Tibial nerve (tissue), 4 donors: ENCODE results near the gene KCNJ6. TPM values are rescaled to one million over a fixed set of nuclear protein-coding genes. Genes with fewer than 3 reads are reported as not detected.

Experiments used
- DNase-seq, 2 donors: peaks; one replicate each; pipeline ENCODE4 v3.0.0-alpha.2; 2019; ENCODE audit warnings: low spot score in 2 of 2
- H3K27ac ChIP-seq, 4 donors: fragments of 200-600 bp; sonication (generic) in 3 of 4; one replicate each; pipeline ENCODE4 v1.5.1; 2017 to 2019; ENCODE audit warnings: mild to moderate bottlenecking in 1 of 4
- H3K27me3 ChIP-seq, 2 donors: fragments of 200-600 bp; sonication (generic) in 1 of 2; one replicate each; pipeline versions ENCODE4 v1.5.1 to v1.6.0; 2017 to 2019
- H3K36me3 ChIP-seq, 3 donors: fragments of 200-600 bp; sonication (generic); one replicate each; pipeline ENCODE4 v1.5.1; 2018 to 2019
- H3K4me1 ChIP-seq, 4 donors: fragments of 200-600 bp; sonication (generic) in 3 of 4; one replicate each; pipeline ENCODE4 v1.5.1; 2017 to 2019
- H3K4me3 ChIP-seq, 4 donors: fragments of 200-600 bp; sonication (generic) in 3 of 4; one replicate each; pipeline ENCODE4 v1.5.1; 2017 to 2019; ENCODE audit warnings: mild to moderate bottlenecking in 1 of 4, moderate library complexity in 1 of 4
- H3K9me3 ChIP-seq, 4 donors: fragments of 200-600 bp; sonication (generic) in 3 of 4; one replicate each; pipeline ENCODE4 v1.5.1; 2017 to 2019
- CTCF ChIP-seq, 5 experiments: fragments of 200-600 bp in 3 of 5; fragments of 450-650 bp in 2 of 5; sonication (generic) in 3 of 5; IDR thresholded peaks; one replicate each; pipeline ENCODE4 v1.5.1; 2016 to 2019; ENCODE audit warnings: antibody characterized with exemption in 5 of 5, mild to moderate bottlenecking in 3 of 5, moderate library complexity in 2 of 5
- EP300 ChIP-seq, 2 donors: sonication (generic); formaldehyde crosslinking; IDR thresholded peaks; one replicate each; pipeline ENCODE4 v1.6.1; 2017; ENCODE audit warnings: antibody characterized with exemption in 2 of 2, mild to moderate bottlenecking in 1 of 2
- POLR2A ChIP-seq, 2 donors: fragments of 450-650 bp; IDR thresholded peaks; one replicate each; pipeline ENCODE4 v1.6.1; 2017; ENCODE audit warnings: antibody characterized with exemption in 2 of 2, mild to moderate bottlenecking in 2 of 2, moderate library complexity in 2 of 2
- WGBS, 2 donors: methylation state at CpG; one replicate each; pipeline ENCODE4 v1.1.5; 2018; 5-methylcytosine and 5-hydroxymethylcytosine counted together
- total RNA-seq, 4 donors: library from RNA; depleted of rRNA; stranded (reverse); fragments of >200 nt; gene quantifications; one replicate each; pipeline ENCODE4 v1.1.0, GENCODE V29; 2016

The KCNJ6 gene
- total RNA-seq, 4 donors from 2014 or later = not detected

DNA sequence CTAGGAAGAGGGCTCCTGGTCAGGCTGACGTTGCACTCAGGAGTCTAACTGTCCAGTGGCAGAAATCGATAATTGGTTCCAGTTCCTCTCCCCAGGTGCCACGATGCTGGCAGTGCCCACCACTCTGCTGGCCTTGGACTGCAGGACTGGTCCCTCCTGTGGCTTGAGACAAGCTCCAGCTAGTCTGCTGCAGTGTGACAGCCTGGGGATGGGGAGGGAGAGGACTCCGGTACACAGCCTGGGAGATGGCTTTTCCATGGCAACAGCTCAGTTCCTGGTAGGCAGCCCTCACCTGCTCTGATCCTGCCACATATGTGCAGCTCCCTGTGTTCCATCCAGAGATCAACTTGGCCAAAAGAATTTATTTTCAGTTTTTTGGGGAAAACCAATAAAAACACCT, 239.3 kb downstream of the KCNJ6 start:
- WGBS, 2 donors = 84 to 92% methylated on average over 2 to 4 of the region's 4 CpGs
- Histone ChIP-seq H3K36me3 (no peaks in the 10 kb centered on the region), H3K4me1 (peaks cover 0 to 7% (median 0%) of the 10 kb centered on the region in 4 donors), H3K9me3 (no peaks in the 10 kb centered on the region), H3K4me3 (no peak overlapping the region), H3K27ac (no peak overlapping the region), H3K27me3 (peaks cover 0 to 17% of the 10 kb centered on the region in 2 donors)
- TF ChIP-seq EP300 (IDR thresholded peaks at IDR 0.05) = no peak
- no peak for TF ChIP-seq POLR2A (IDR thresholded peaks at IDR 0.05)
- TF ChIP-seq CTCF (IDR thresholded peaks at IDR 0.05) = no peak
- DNase-seq = no peak

- no peak overlapping the region for H3K27ac ChIP-seq
- H3K27me3 ChIP-seq = peaks cover 0 to 17% of the 10 kb centered on the region in 2 donors
- H3K4me3 ChIP-seq = no peak overlapping the region
- DNase-seq = peak; percentile 35 to 45
- peaks cover 0 to 7% (median 0%) of the 10 kb centered on the region in 4 donors for H3K4me1 ChIP-seq
- no peaks in the 10 kb centered on the region for H3K9me3 ChIP-seq
- no peak for TF ChIP-seq POLR2A (IDR thresholded peaks at IDR 0.05)
- peak; percentile 78 to 90 (median 82) for TF ChIP-seq CTCF (IDR thresholded peaks at IDR 0.05)
- no peak for TF ChIP-seq EP300 (IDR thresholded peaks at IDR 0.05)
- no peaks in the 10 kb centered on the region for H3K36me3 ChIP-seq
- 15 to 32% methylated on average over 17 to 20 of the region's 35 CpGs for WGBS, 2 donors
Observed at GRCh38 chr21:37675202-37675801, 241.0 kb downstream of the KCNJ6 start.

DNA sequence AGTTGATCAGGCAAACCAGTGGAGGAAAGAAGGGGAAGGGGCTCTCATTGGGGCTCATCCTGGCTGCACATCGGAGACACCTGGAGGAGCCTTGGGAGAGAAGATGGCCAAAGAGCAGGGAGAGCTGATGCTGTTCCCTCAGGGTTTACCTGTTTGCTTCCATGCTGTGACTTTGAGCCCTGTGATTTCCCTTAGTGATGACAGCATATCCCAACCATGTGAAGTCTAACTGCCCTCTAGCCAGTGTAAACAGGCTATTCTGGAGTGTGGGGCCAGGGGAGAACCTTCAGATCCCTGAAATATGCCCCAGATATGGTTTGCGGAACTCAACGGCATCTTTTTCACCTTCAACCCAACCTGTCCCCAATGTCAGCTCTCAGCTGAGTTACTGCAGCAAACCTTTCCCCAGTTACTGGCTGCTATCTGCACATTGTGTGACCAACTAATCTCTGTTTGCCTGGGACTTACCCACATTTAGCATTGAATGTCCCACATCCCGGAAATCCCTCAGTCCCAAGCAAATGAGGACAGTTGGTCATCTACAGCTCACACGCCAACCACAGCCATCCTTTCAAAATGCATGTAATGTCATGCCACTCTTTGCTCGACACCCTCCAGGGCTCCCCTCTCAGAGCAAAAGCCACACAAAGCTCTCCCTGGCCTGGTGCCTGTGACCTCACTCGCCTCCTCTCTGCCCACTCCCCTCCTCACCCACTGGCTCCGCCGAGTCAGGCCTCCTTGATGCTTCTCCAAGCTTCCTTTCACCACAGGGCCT, 242.3 kb downstream of the KCNJ6 start:
- no peak for DNase-seq
- no peaks in the 10 kb centered on the region for H3K36me3 ChIP-seq
- H3K4me3 ChIP-seq = no peak overlapping the region
- 81 to 86% methylated on average over 9 of the region's 9 CpGs for WGBS, 2 donors
- no peak for TF ChIP-seq POLR2A (IDR thresholded peaks at IDR 0.05)
- no peak for TF ChIP-seq CTCF (IDR thresholded peaks at IDR 0.05)
- no peak for TF ChIP-seq EP300 (IDR thresholded peaks at IDR 0.05)
- H3K27me3 ChIP-seq = peaks cover 0 to 17% of the 10 kb centered on the region in 2 donors
- H3K27ac ChIP-seq = no peak overlapping the region
- H3K9me3 ChIP-seq = no peaks in the 10 kb centered on the region
- H3K4me1 ChIP-seq = peaks cover 0 to 7% (median 0%) of the 10 kb centered on the region in 4 donors

DNA sequence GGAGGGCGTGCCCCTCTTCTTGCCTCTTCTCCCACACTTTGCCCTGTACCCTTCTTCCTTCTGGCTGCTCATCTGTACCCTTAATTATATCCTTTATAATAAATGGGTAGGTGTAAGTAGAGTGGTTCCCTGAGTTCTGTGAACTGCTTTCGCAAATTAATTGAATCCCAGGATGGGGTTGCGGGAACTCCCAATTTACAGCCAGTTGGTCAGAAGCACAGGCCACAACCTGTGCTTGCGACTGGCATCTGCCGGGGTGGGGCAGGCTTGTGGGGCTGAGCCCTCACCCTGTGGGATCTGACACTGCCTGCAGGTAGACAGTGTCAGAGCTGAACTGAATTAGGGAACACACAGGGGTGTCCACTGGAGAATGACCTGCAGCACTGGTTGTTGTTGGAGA, 244.9 kb downstream of the KCNJ6 start:
- DNase-seq = no peak
- Histone ChIP-seq H3K4me3 (no peak overlapping the region), H3K27ac (no peak overlapping the region), H3K4me1 (peaks cover 0 to 7% (median 0%) of the 10 kb centered on the region in 4 donors), H3K36me3 (no peaks in the 10 kb centered on the region), H3K9me3 (no peaks in the 10 kb centered on the region), H3K27me3 (peaks cover 0 to 17% of the 10 kb centered on the region in 2 donors)
- WGBS, 2 donors = 85 to 93% methylated on average over 5 of the region's 5 CpGs
- TF ChIP-seq EP300 (IDR thresholded peaks at IDR 0.05) (no peak), POLR2A (IDR thresholded peaks at IDR 0.05) (no peak), CTCF (IDR thresholded peaks at IDR 0.05) (no peak)

DNA sequence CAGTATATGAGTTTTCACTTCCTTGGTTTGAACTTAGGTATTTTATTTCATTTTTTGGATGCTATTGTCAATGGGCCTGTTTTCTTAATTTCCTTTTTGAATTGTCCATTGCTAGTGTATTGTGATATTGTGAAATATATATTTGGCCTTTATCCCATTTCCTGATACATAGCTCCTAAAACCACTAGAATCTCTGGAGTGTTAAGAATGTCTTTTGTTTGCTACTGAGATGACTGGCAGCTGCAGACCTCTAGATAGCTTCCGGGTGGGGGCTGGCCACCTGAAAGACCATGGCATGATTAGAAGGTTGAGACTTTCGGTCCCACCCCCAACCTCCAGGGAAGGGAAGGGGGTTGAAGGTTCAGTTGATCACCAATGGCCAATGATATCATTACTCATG, 245.4 kb downstream of the KCNJ6 start:
- H3K4me1 ChIP-seq = peaks cover 0 to 7% (median 0%) of the 10 kb centered on the region in 4 donors
- no peaks in the 10 kb centered on the region for H3K36me3 ChIP-seq
- 72 to 78% methylated on average over 2 of the region's 2 CpGs for WGBS, 2 donors
- no peak overlapping the region for H3K27ac ChIP-seq
- no peaks in the 10 kb centered on the region for H3K9me3 ChIP-seq
- H3K4me3 ChIP-seq = no peak overlapping the region
- H3K27me3 ChIP-seq = peaks cover 0 to 14% of the 10 kb centered on the region in 2 donors
- no peak for DNase-seq
- TF ChIP-seq CTCF (IDR thresholded peaks at IDR 0.05) (no peak), POLR2A (IDR thresholded peaks at IDR 0.05) (no peak), EP300 (IDR thresholded peaks at IDR 0.05) (no peak)
